Bronchial epithelial cell (primary cell): ENCODE measurements around the gene IL4I1. TPM values are rescaled to one million over a fixed set of nuclear protein-coding genes. Genes with fewer than 3 reads are reported as not detected.
A peak's percentile ranks its signal among the peaks of the same experiment; 100 is the strongest.
"Not testable (repeated sequence)": the region's sequence is repeated elsewhere in the genome, so short reads cannot be mapped to it uniquely, and the experiment has no call there.

Experiments used
- DNase-seq: peaks from one replicate; pipeline ENCODE4 v3.0.0-alpha.2; 2010; ENCODE audit warnings: low read depth
- FAIRE-seq: peaks from 2 replicates; lab custom pipeline; 2011; peaks lifted over from hg19 to GRCh38; lab: Jason Lieb, UNC
- H3K27me3 ChIP-seq: 2 replicates; pipeline ENCODE4 v1.5.1; 2011; ENCODE audit warnings: low read length; ENCODE audit not compliant: control insufficient read depth, insufficient read depth
- H3K36me3 ChIP-seq: 2 replicates; pipeline ENCODE4 v1.5.1; 2011; ENCODE audit warnings: low read length; ENCODE audit not compliant: control insufficient read depth, insufficient read depth
- H3K4me3 ChIP-seq: 2 replicates; pipeline ENCODE4 v1.5.1; 2011; ENCODE audit warnings: mild to moderate bottlenecking, low read depth, low read length, control low read depth
- total RNA-seq: library from RNA; depleted of rRNA; stranded (reverse); fragments of >200 nt; gene quantifications from 2 replicates; pipeline ENCODE4 v1.2.1, GENCODE V29; 2014
- TF ChIP-seq, protein P1 (sequence below): IDR thresholded peaks from 2 replicates; pipeline ENCODE4 v1.5.1; 2011; ENCODE audit warnings: mild to moderate bottlenecking, moderate library complexity, low read length, control low read depth, inconsistent platforms; ENCODE audit not compliant: insufficient read depth, severe bottlenecking

Gene IL4I1, protein sequence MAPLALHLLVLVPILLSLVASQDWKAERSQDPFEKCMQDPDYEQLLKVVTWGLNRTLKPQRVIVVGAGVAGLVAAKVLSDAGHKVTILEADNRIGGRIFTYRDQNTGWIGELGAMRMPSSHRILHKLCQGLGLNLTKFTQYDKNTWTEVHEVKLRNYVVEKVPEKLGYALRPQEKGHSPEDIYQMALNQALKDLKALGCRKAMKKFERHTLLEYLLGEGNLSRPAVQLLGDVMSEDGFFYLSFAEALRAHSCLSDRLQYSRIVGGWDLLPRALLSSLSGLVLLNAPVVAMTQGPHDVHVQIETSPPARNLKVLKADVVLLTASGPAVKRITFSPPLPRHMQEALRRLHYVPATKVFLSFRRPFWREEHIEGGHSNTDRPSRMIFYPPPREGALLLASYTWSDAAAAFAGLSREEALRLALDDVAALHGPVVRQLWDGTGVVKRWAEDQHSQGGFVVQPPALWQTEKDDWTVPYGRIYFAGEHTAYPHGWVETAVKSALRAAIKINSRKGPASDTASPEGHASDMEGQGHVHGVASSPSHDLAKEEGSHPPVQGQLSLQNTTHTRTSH
- under 0.01 and 0.26 TPM in 2 replicates for total RNA-seq

DNA sequence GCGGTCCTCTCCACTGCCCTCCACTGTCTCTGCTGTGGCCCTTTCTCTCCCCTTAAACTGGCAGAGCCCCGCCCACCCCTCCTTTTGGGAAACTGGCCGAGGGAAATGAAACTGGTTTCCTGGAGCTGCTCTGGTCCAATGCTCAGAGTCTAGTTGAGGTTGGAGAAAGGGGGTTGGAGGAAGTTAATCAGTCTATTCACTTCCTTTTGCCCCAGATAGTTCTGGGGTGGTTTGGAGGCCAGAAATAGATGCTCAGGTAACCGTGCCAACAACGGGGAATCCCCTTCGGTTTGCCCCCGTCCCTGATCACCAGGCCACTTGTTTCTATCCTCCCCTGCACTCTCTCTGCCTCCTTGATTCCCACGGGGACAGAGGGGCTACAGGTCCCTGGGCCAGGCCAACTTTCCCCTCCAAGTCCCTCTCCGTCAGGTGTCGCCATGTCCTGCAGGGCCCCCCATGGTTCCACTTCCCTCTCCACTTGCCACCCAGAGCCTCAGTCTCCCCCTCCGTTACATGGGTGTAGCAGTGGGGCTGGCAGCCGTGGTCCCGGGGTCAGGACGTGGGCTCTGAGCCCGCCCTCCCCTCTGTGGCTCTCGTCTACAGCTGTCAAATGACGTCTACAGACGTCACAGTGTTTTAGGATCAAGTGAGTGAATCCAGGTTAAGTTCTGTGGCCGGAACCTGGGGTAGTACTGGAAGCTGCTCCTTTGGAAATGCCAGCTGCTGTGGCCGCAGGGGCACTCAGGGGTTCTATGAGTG, at the start of gene IL4I1:
IL4I1 (minus strand) TSS at position 25 of the 759 bp plus-strand sequence. CDS start 727 bp downstream, outside the sequence.
- H3K4me3 ChIP-seq = no peak within 1 kb of the TSS
- TF ChIP-seq, protein P1, sequence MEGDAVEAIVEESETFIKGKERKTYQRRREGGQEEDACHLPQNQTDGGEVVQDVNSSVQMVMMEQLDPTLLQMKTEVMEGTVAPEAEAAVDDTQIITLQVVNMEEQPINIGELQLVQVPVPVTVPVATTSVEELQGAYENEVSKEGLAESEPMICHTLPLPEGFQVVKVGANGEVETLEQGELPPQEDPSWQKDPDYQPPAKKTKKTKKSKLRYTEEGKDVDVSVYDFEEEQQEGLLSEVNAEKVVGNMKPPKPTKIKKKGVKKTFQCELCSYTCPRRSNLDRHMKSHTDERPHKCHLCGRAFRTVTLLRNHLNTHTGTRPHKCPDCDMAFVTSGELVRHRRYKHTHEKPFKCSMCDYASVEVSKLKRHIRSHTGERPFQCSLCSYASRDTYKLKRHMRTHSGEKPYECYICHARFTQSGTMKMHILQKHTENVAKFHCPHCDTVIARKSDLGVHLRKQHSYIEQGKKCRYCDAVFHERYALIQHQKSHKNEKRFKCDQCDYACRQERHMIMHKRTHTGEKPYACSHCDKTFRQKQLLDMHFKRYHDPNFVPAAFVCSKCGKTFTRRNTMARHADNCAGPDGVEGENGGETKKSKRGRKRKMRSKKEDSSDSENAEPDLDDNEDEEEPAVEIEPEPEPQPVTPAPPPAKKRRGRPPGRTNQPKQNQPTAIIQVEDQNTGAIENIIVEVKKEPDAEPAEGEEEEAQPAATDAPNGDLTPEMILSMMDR = no peak
- H3K27me3 ChIP-seq = no peaks in the 10 kb centered on the region
- no peak for FAIRE-seq
- DNase-seq = no peak
- H3K36me3 ChIP-seq = no peaks in the 10 kb centered on the region

DNA sequence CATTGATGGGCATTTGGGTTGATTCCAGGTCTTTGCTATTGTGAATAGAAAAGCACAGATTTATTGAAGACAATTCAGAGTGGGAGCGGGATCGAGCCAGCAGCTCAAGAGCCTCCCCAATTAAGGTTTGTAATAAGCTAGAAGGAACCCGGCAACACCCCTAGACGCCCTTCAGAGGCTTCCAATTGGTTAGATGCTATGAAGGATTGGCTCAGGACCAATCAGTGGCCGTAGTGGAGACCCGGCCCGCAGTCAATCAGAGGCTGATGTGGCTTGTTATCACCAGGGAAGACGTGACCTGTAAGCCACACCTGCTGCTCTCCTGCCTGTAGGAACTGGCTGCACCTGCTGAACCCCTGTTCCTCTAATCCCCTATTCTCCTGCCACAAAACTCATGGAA, 49.7 kb upstream of the IL4I1 start:
- FAIRE-seq (no peak), DNase-seq (no peak)
- TF ChIP-seq, protein P1 = no peak
- no peaks in the 10 kb centered on the region for H3K27me3 ChIP-seq
- H3K4me3 ChIP-seq = no peak overlapping the region
- H3K36me3 ChIP-seq = no peaks in the 10 kb centered on the region

DNA sequence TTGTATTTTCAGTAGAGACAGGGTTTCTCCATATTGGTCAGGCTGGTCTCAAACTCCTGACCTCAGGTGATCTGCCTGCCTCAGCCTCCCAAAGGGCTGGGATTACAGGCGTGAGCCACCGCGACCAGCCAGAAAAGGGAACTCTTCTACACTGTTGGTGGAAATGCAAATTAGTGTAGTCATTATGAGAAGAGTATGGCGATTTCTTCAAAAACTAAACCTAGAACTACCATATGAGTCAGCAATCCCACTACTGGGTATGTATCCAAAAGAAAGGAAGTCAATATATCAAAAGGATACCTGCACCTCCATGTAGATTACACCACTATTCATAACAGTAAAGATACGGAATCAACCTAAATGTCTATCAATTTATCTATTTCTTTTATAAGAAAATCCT, 47.9 kb upstream of the IL4I1 start:
- DNase-seq, H3K4me3 ChIP-seq, H3K36me3 ChIP-seq, FAIRE-seq, H3K27me3 ChIP-seq: not testable (repeated sequence)

DNA sequence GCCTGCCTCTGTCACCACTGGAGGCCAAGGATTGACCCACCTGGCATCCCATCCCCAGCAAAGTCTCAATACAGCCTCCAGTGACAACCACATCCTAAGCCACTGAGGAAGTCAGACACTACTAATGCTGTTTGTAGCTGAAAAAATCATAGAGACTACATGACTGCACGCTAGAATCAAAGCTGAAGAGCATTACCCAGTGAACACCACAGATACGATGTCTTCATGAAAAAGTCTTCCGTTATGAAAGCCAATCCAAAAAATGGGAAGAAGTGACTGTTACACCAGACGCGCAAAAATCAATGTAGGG, 43.8 kb upstream of the IL4I1 start:
- TF ChIP-seq, protein P1 = no peak

DNA sequence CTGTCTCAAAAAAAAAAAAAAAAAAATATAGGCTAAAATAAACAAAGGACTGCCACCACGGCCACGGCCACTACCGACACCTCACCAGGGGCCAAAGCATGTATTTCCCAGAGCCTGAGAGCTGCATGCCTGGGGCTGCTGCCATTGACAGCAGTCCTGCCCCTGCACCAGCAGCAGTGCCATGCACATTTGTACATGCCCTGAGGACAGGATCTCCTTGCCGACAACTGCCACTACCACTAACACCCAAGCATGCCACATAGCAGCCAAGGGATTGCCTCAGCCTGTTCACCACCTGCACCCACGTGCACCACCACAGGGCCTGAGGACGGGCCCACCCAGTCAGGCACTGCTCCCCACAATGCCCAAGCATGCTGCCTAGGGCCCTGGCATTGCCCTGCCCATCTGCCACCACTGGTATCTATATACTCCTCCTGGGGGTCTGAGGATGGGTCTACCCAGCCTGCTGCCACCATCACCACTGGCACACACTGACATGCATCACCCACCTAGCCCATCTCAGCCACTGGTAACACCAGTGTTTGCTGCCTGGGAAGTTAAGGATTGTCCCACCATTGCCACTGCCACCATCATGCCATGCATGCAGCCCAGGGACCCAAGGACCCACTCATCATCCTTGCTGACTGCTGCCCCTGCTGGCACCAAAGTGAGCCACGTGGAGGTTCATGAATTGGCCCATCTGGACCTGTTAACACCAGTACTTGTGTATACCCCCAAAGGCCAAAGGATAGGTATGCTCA, 43.2 kb upstream of the IL4I1 start:
- no peak for DNase-seq
- H3K27me3 ChIP-seq = no peaks in the 10 kb centered on the region
- H3K36me3 ChIP-seq = no peaks in the 10 kb centered on the region
- TF ChIP-seq, protein P1 = no peak
- no peak overlapping the region for H3K4me3 ChIP-seq
- no peak for FAIRE-seq

More for the DNA sequence above, 43.8 kb upstream of the IL4I1 start:
- no peaks in the 10 kb centered on the region for H3K36me3 ChIP-seq
- DNase-seq = no peak
- H3K4me3 ChIP-seq = no peak overlapping the region
- FAIRE-seq = peak; percentile 18
- no peaks in the 10 kb centered on the region for H3K27me3 ChIP-seq
